Measurements from ENCODE around the gene LFNG. TPM values are rescaled to one million over a fixed set of nuclear protein-coding genes. Genes with fewer than 3 reads are reported as not detected.

The LFNG gene
- total and polyA plus RNA-seq, 4 donors: 11.5 to 47.6 (median 23.7) TPM

DNA sequence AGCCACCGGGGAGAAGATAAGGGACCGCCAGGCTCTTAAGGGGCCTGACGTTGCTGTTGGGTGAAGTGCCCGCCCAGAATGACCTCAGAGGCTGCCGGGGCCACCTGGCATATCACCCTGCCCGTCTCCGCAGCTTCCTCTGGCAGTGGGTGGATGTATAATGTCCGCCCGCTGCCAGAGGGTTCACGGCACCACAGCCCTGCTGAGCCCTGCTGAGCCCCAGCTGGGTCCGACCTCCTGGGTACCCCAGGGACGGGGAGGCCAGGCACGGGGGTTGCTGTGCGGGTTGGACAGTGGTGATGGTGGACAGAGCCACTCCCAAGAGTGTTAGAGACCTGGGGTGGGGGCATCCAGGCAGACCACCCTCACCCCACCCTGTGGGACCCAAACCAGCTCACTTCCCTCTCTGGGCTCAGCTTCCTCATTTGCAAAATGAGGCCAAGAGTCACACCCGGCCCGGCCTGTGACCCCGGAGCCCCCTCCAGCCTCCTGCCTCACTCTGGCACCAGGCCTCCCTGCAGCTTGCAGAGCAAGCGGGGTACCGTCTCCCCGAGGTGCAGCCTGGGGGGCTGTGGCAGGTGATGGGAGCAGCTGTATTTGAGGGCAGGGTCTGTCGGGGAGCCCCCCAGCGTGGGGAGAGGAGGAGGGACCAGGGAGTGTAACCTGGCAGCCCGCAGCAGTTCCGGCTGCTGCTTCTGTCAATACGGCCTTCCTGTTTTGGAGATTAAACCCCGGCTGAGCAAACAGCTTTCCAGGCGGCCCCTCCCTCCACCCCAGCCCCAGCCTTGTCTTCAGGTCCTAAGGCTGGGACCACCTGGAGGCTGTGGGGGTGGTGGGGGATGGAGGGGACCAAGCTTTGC, 8.4 kb upstream of the LFNG start:
- Histone ChIP-seq H3K9ac (ENCODE audit: insufficient read depth in 1 of 2, low read length in 2 of 2) (no peak overlapping the region), H3K27ac (ENCODE audit: low read depth in 1 of 2, low read length in 1 of 2) (peak overlapping the region in 1 of 2 donors; percentile 76), H3K36me3 (ENCODE audit: control insufficient read depth in 4 of 4, insufficient read depth in 4 of 4, low read length in 4 of 4) (no peaks in the 10 kb centered on the region), H3K4me3 (no peak overlapping the region), H3K27me3 (ENCODE audit: control insufficient read depth in 3 of 3, insufficient read depth in 3 of 3, low read length in 2 of 3) (no peaks in the 10 kb centered on the region), H3K9me3 (ENCODE audit: control insufficient read depth in 4 of 4, insufficient read depth in 3 of 4, low read length in 3 of 4) (no peaks in the 10 kb centered on the region), H3K4me1 (ENCODE audit: control insufficient read depth in 5 of 5, insufficient read depth in 5 of 5, low read length in 5 of 5) (peaks cover 0 to 27% (median 25%) of the 10 kb centered on the region in 5 donors)
- WGBS, 2 donors: 15 to 28% methylated on average over 25 to 27 of the region's 27 CpGs
- TF ChIP-seq, protein P1, sequence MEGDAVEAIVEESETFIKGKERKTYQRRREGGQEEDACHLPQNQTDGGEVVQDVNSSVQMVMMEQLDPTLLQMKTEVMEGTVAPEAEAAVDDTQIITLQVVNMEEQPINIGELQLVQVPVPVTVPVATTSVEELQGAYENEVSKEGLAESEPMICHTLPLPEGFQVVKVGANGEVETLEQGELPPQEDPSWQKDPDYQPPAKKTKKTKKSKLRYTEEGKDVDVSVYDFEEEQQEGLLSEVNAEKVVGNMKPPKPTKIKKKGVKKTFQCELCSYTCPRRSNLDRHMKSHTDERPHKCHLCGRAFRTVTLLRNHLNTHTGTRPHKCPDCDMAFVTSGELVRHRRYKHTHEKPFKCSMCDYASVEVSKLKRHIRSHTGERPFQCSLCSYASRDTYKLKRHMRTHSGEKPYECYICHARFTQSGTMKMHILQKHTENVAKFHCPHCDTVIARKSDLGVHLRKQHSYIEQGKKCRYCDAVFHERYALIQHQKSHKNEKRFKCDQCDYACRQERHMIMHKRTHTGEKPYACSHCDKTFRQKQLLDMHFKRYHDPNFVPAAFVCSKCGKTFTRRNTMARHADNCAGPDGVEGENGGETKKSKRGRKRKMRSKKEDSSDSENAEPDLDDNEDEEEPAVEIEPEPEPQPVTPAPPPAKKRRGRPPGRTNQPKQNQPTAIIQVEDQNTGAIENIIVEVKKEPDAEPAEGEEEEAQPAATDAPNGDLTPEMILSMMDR (IDR thresholded peaks at IDR 0.05; ENCODE audit: control extremely low read depth, extremely low read depth): no peak
- ATAC-seq (ENCODE audit: insufficient read depth, low FRiP score) (no peak), DNase-seq (peak in 1 of 3 donors; percentile 73)

DNA sequence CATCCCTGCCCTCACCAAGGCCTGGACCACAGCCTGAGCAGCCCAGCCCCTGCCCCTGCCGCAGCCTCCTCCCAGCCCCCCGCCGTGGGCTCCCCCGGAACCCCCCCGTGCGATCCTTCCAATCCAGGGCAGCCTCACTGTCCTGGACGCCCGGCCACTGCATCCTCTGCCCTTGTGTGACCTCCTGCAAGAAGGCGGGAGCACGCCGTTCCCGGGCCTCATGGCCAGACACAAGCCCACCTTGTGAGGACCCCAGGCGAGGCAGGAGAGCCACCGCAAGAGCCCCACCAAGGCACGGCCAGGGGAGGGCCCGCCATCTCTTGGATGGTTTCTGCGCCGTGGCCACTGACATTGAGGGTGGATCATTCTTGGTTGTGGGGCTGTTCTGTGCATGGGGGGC, 7.8 kb upstream of the LFNG start:
- TF ChIP-seq, protein P1 (IDR thresholded peaks at IDR 0.05; ENCODE audit: control extremely low read depth, extremely low read depth): no peak
- WGBS, 2 donors: 29 to 33% methylated on average over 18 of the region's 18 CpGs
- H3K27ac ChIP-seq (ENCODE audit: low read depth in 1 of 2, low read length in 1 of 2): peak overlapping the region in 1 of 2 donors; percentile 44
- no peaks in the 10 kb centered on the region for H3K36me3 ChIP-seq (ENCODE audit: control insufficient read depth in 4 of 4, insufficient read depth in 4 of 4, low read length in 4 of 4)
- no peaks in the 10 kb centered on the region for H3K27me3 ChIP-seq (ENCODE audit: control insufficient read depth in 3 of 3, insufficient read depth in 3 of 3, low read length in 2 of 3)
- ATAC-seq (ENCODE audit: insufficient read depth, low FRiP score) (no peak), DNase-seq (no peak)
- H3K9me3 ChIP-seq (ENCODE audit: control insufficient read depth in 4 of 4, insufficient read depth in 3 of 4, low read length in 3 of 4): no peaks in the 10 kb centered on the region
- peaks cover 0 to 33% (median 25%) of the 10 kb centered on the region in 5 donors for H3K4me1 ChIP-seq (ENCODE audit: control insufficient read depth in 5 of 5, insufficient read depth in 5 of 5, low read length in 5 of 5)
- no peak overlapping the region for H3K9ac ChIP-seq (ENCODE audit: insufficient read depth in 1 of 2, low read length in 2 of 2)
- H3K4me3 ChIP-seq: no peak overlapping the region

DNA sequence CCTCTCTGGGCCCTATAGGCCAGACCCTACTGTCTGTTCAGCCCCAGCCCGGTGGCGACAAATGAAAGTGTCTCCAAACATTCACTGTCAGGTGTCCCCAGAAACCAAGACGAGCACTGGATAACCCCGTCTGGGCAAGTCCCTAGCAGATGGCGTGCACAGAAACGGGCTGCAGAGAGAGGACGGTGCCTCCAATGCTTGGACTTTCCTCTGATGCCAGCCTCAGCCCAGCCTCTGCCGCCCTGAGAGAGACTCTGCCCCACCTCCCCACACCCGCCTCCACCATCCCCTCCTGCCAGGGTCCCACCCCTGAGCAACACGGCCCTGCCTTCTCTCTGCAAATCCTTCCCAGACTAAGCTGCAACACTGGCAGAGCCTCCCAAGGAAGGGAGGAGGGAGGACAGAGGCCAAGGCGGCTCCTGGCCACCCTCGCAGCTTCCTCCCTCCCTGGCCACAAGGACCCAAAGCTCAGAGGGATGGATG, 7.4 kb upstream of the LFNG start:
- Histone ChIP-seq H3K4me1 (ENCODE audit: control insufficient read depth in 5 of 5, insufficient read depth in 5 of 5, low read length in 5 of 5) (peaks cover 0 to 35% (median 25%) of the 10 kb centered on the region in 5 donors), H3K9ac (ENCODE audit: insufficient read depth in 1 of 2, low read length in 2 of 2) (no peak overlapping the region), H3K4me3 (no peak overlapping the region), H3K36me3 (ENCODE audit: control insufficient read depth in 4 of 4, insufficient read depth in 4 of 4, low read length in 4 of 4) (no peaks in the 10 kb centered on the region), H3K27ac (ENCODE audit: low read depth in 1 of 2, low read length in 1 of 2) (peak overlapping the region in 1 of 2 donors; percentile 44), H3K9me3 (ENCODE audit: control insufficient read depth in 4 of 4, insufficient read depth in 3 of 4, low read length in 3 of 4) (no peaks in the 10 kb centered on the region), H3K27me3 (ENCODE audit: control insufficient read depth in 3 of 3, insufficient read depth in 3 of 3, low read length in 2 of 3) (no peaks in the 10 kb centered on the region)
- no peak for DNase-seq
- no peak for ATAC-seq (ENCODE audit: insufficient read depth, low FRiP score)
- TF ChIP-seq, protein P1 (IDR thresholded peaks at IDR 0.05; ENCODE audit: control extremely low read depth, extremely low read depth): no peak
- 36 to 38% methylated on average over 12 of the region's 12 CpGs for WGBS, 2 donors

All from lung (tissue), 12 donors.